Neural cell (in vitro differentiated cells): Measurements from ENCODE around the gene TM7SF2. TPM values are rescaled to one million over a fixed set of nuclear protein-coding genes. Genes with fewer than 3 reads are reported as not detected.

Source experiments
- H2AFZ ChIP-seq: fragments of 200-600, 300-800 bp; sonication (generic), shearing (Covaris generic); 2 replicates; pipeline ENCODE4 v1.6.0; 2014; ENCODE audit warnings: low read depth, mild to moderate bottlenecking, antibody characterized with exemption, low read length, moderate library complexity
- H3F3A ChIP-seq: fragments of 200-600 bp; shearing (Covaris generic); 2 replicates; pipeline ENCODE4 v1.6.1; 2016; ENCODE audit warnings: mild to moderate bottlenecking, moderate library complexity, mixed read lengths, antibody characterized with exemption, low read length; ENCODE audit not compliant: insufficient read depth, poor library complexity, severe bottlenecking
- H3K27ac ChIP-seq: fragments of 200-600, 300-800 bp; sonication (generic), shearing (Covaris generic); 2 replicates; pipeline ENCODE4 v1.5.1; 2014; ENCODE audit warnings: mild to moderate bottlenecking, low read length, moderate library complexity
- H3K27me3 ChIP-seq: fragments of 300-800, 200-600 bp; sonication (generic), shearing (Covaris generic); 2 replicates; pipeline ENCODE4 v1.6.0; 2014; ENCODE audit warnings: mild to moderate bottlenecking, low read depth, low read length, moderate library complexity; ENCODE audit not compliant: insufficient read depth
- H3K36me3 ChIP-seq: fragments of 300-800, 200-600 bp; sonication (generic), shearing (Covaris generic); 2 replicates; pipeline ENCODE4 v1.5.1; 2014; ENCODE audit warnings: mild to moderate bottlenecking, antibody characterized with exemption, low read length, moderate library complexity; ENCODE audit not compliant: insufficient read depth
- H3K4me2 ChIP-seq: fragments of 300-800, 200-600 bp; sonication (generic), shearing (Covaris generic); 2 replicates; pipeline ENCODE4 v1.6.0; 2014; ENCODE audit warnings: mild to moderate bottlenecking, low read length
- H3K4me3 ChIP-seq: fragments of 300-800, 200-600 bp; sonication (generic), shearing (Covaris generic); 2 replicates; pipeline ENCODE4 v1.5.1; 2014; ENCODE audit warnings: mild to moderate bottlenecking, low read length, moderate library complexity
- H3K79me2 ChIP-seq: fragments of 200-600 bp; shearing (Covaris generic); replicated peaks from 2 replicates; pipeline ENCODE4 v1.6.0; 2014; ENCODE audit warnings: mild to moderate bottlenecking, low read length, moderate library complexity; ENCODE audit not compliant: insufficient read depth
- H3K9ac ChIP-seq: fragments of 300-800, 200-600 bp; sonication (generic), shearing (Covaris generic); 2 replicates; pipeline ENCODE4 v1.6.1; 2016; ENCODE audit warnings: mild to moderate bottlenecking, low read length, mixed read lengths
- H3K9me2 ChIP-seq: fragments of 200-600 bp; shearing (Covaris generic); 2 replicates; pipeline ENCODE4 v1.6.1; 2016; ENCODE audit warnings: mild to moderate bottlenecking, low read length, mixed read lengths; ENCODE audit not compliant: insufficient read depth
- H3K9me3 ChIP-seq: fragments of 200-600, 300-800 bp; sonication (generic), shearing (Covaris generic); 2 replicates; pipeline ENCODE4 v1.6.1; 2016; ENCODE audit warnings: mild to moderate bottlenecking, mixed run types, low read length, moderate library complexity, mixed read lengths
- H4K20me1 ChIP-seq: fragments of 200-600 bp; shearing (Covaris generic); 2 replicates; pipeline ENCODE4 v1.6.1; 2016; ENCODE audit warnings: mild to moderate bottlenecking, mixed run types; ENCODE audit not compliant: insufficient read depth
- CTCF ChIP-seq: fragments of 450-650 bp; IDR thresholded peaks from 2 replicates; pipeline ENCODE4 v1.5.1; 2014; ENCODE audit warnings: antibody characterized with exemption, mild to moderate bottlenecking, moderate library complexity; ENCODE audit not compliant: poor library complexity, severe bottlenecking
- EP300 ChIP-seq: fragments of 450-650 bp; conservative IDR thresholded peaks from 2 replicates; pipeline ENCODE4 v1.6.1; 2014; ENCODE audit warnings: antibody characterized with exemption, mild to moderate bottlenecking, moderate library complexity; ENCODE audit not compliant: poor library complexity, severe bottlenecking
- EZH2 ChIP-seq: fragments of 200-600, 300-800 bp; shearing (Covaris generic), sonication (generic); IDR thresholded peaks from 2 replicates; pipeline ENCODE4 v1.6.1; 2014; ENCODE audit warnings: antibody characterized with exemption, low read length, borderline replicate concordance, mild to moderate bottlenecking; ENCODE audit not compliant: insufficient read depth, poor library complexity, severe bottlenecking
- MXI1 ChIP-seq: fragments of 450-650 bp; conservative IDR thresholded peaks from 2 replicates; pipeline ENCODE4 v1.6.1; 2014; ENCODE audit warnings: antibody characterized with exemption, mild to moderate bottlenecking; ENCODE audit not compliant: poor library complexity, severe bottlenecking
- POLR2AphosphoS5 ChIP-seq: IDR thresholded peaks from 2 replicates; pipeline ENCODE4 v1.6.1; 2012
- RAD21 ChIP-seq: fragments of 450-650 bp; conservative IDR thresholded peaks from 2 replicates; pipeline ENCODE4 v1.6.1; 2014; ENCODE audit warnings: antibody characterized with exemption, mild to moderate bottlenecking, moderate library complexity
- REST ChIP-seq: IDR thresholded peaks from 2 replicates; pipeline ENCODE4 v1.6.1; 2012; ENCODE audit warnings: borderline replicate concordance
- SMC3 ChIP-seq: fragments of 450-650 bp; conservative IDR thresholded peaks from 2 replicates; pipeline ENCODE4 v1.6.1; 2014; ENCODE audit warnings: antibody characterized with exemption, mild to moderate bottlenecking, moderate library complexity; ENCODE audit not compliant: poor library complexity
- TAF1 ChIP-seq: IDR thresholded peaks from 2 replicates; pipeline ENCODE4 v1.6.1; 2012; ENCODE audit warnings: low read depth
- polyA plus RNA-seq: library from polyadenylated mRNA; depleted of rRNA; stranded (reverse); fragments of >200 nt; gene quantifications from 2 replicates; pipeline ENCODE4 v1.2.3, GENCODE V29; 2014

TM7SF2 gene
- polyA plus RNA-seq, 1 donor from 2014 or later, result 78.4 TPM

DNA sequence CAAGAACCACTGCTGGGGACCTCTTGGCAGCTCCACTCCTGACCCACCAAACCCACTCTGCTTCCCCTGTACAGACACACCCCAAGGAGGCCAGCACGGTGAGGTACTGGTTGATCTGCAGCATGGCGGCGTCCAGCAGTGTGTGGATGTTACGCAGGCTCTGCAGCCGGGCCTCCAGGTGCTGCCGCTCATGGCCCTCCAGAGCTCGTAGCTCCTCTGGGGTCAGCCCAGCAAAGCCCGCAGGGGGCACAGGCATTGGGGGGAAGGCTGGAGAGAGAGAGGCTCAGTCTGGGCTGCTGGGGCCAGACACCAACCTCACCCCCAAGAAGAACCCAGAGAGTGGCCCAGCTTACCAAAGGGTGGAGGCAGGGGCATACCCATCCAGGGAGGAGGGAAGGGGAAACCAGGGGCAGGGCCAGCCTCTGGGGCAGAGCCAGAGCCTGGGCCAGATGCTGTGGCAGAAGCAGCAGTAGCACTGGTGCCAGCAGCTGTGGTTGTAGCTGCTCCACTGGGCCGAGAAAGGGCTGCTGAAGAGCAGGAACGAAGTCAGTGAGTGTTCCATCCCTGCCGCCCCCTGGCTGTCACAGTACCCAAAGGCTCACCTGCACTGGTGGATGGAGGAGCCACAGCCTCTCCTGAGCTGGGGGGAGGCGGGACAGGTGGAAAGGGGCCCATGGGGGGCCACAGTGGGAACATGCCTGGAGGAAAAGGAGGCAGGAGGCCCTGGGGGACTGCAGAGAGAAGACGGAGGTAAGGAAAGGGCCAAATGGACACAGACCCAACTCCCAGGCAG lies 18.2 kb downstream of the TM7SF2 start:
- no peaks in the 10 kb centered on the region for H3F3A ChIP-seq
- H3K9ac ChIP-seq, result no peak overlapping the region
- no peak overlapping the region for H2AFZ ChIP-seq
- peaks cover 16% of the 10 kb centered on the region for H3K79me2 ChIP-seq
- no peaks in the 10 kb centered on the region for H3K27me3 ChIP-seq
- no peaks in the 10 kb centered on the region for H3K36me3 ChIP-seq
- no peak overlapping the region for H3K4me3 ChIP-seq
- no peak for TF ChIP-seq TAF1
- no peak for TF ChIP-seq REST
- TF ChIP-seq CTCF, result no peak
- TF ChIP-seq RAD21, result no peak
- TF ChIP-seq MXI1, result no peak
- TF ChIP-seq EZH2, result no peak
- no peak for TF ChIP-seq EP300
- no peak for TF ChIP-seq SMC3
- no peak for TF ChIP-seq POLR2AphosphoS5
- no peak overlapping the region for H3K4me2 ChIP-seq
- H3K9me2 ChIP-seq, result no peaks in the 10 kb centered on the region
- H3K27ac ChIP-seq, result no peak overlapping the region
- no peaks in the 10 kb centered on the region for H4K20me1 ChIP-seq
- H3K9me3 ChIP-seq, result no peaks in the 10 kb centered on the region

DNA sequence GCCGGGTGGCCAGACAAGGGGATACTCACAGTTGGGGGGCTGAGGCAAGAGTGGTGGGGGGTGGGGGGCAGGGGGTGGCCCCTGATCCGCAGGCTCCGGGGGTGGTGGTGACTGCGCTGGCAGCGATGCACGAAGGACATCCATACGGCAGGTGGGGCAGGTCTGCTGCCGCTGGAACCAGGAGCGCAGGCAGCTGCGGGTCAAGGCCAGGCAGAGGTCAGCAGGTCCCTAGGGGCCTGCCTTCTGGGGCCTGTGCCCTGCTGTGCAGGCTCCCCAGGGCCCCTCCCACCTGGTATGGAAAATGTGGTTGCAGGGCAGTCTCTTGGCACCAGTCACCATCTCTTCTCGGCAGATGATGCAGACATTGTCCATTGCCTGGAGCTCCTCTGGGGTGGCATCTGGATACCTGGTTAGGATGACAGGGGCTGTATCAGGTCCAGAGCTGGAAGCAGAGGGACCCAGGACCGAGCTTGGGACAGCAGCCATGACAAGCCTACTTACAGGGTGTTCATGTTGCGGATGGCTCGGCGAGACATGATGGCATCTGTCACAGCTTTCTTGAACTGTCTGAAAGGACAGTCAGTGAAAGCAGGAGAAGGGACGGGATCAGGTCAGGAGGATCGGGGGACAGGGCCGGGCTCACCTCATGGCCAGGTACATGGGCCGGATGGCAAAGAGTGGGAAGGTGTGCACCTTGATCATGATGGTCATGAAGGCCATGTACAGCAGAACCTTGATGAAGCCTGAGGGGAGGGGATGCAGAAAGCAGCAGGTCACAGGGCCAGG lies 19.2 kb downstream of the TM7SF2 start:
- Histone ChIP-seq H3K4me3 (no peak overlapping the region), H3K9me3 (no peaks in the 10 kb centered on the region), H3K4me2 (no peak overlapping the region), H3K9ac (no peak overlapping the region), H3K79me2 (peaks cover 16% of the 10 kb centered on the region), H3K36me3 (no peaks in the 10 kb centered on the region), H3K27ac (no peak overlapping the region), H2AFZ (no peak overlapping the region), H3F3A (peaks cover 1% of the 10 kb centered on the region), H3K9me2 (no peaks in the 10 kb centered on the region), H3K27me3 (no peaks in the 10 kb centered on the region), H4K20me1 (no peaks in the 10 kb centered on the region)
- TF ChIP-seq REST, result no peak
- no peak for TF ChIP-seq CTCF
- TF ChIP-seq RAD21, result no peak
- no peak for TF ChIP-seq POLR2AphosphoS5
- TF ChIP-seq MXI1, result no peak
- TF ChIP-seq TAF1, result no peak
